ENCODE data around the gene SGSM1.

DNA sequence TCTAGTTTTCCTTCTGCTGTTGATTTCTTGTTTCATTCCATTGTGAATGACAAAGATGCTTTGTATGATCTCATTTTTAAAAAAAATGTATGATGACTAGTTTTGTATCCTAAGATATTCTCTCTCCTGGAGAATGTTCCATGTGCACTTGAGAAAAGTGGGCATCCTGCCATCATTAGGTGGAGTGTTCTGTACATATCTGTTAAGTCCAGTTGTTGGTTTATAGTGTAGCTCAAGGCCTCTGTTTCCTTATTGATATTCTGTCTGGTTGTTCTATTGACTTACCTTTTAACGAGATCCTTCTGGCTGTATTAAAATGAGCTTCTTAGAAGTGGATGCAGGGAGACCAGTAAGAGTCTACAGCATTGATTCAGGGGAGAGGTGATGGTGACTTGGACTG is 35.2 kb downstream of the SGSM1 start:
- TF ChIP-seq CTCF (IDR thresholded peaks at IDR 0.05) (no peak), POLR2A (IDR thresholded peaks at IDR 0.05) (no peak), POLR2AphosphoS5 (IDR thresholded peaks at IDR 0.05) (no peak), EP300 (IDR thresholded peaks at IDR 0.05) (no peak)

Data from suprapubic skin (tissue), 4 donors.